HG03520 (cell line): Measurements from ENCODE around the gene OFD1.
"Not testable (repeated sequence)": the region's sequence is repeated elsewhere in the genome, so short reads cannot be mapped to it uniquely, and the experiment has no call there.

Experiments
- ATAC-seq: cut with Tn5 transposase; IDR thresholded peaks from one replicate; pipeline ENCODE4 v1.9.1; 2021; ENCODE audit warnings: mild to moderate bottlenecking, moderate library complexity; ENCODE audit not compliant: unreplicated experiment

Gene OFD1

GRCh38 chrX:13702111-13702789 is 32.3 kb upstream of the OFD1 start:
- ATAC-seq: no peak

GRCh38 chrX:13703135-13703534 is 31.4 kb upstream of the OFD1 start:
- ATAC-seq: no peak

GRCh38 chrX:13703589-13703988 is 31.0 kb upstream of the OFD1 start:
- ATAC-seq: no peak

GRCh38 chrX:13711141-13711540 is 23.4 kb upstream of the OFD1 start:
- no peak for ATAC-seq

GRCh38 chrX:13716455-13716854 is 18.1 kb upstream of the OFD1 start:
- no peak for ATAC-seq

- no peak for ATAC-seq
These were observed 17.6 kb upstream of the OFD1 start for GRCh38 chrX:13716905-13717304.

GRCh38 chrX:13717700-13718472 is 16.7 kb upstream of the OFD1 start:
- ATAC-seq: no peak

- no peak for ATAC-seq
These were observed 15.2 kb upstream of the OFD1 start for GRCh38 chrX:13719192-13719856.

GRCh38 chrX:13721371-13721770 is 13.2 kb upstream of the OFD1 start:
- ATAC-seq: no peak

- no peak for ATAC-seq
These were observed 12.6 kb upstream of the OFD1 start for GRCh38 chrX:13721819-13722519.

- not testable (repeated sequence) for ATAC-seq
These were observed 9.7 kb upstream of the OFD1 start for GRCh38 chrX:13724878-13725277.

GRCh38 chrX:13726583-13726982 is 8.0 kb upstream of the OFD1 start:
- ATAC-seq: not testable (repeated sequence)

GRCh38 chrX:13730523-13730922 is 4.0 kb upstream of the OFD1 start:
- ATAC-seq: not testable (repeated sequence)

GRCh38 chrX:13732246-13733067 is 2.1 kb upstream of the OFD1 start:
- ATAC-seq: no peak

GRCh38 chrX:13733506-13733905 is 1.0 kb upstream of the OFD1 start:
- no peak for ATAC-seq

- ATAC-seq: no peak
These were observed 7.1 kb downstream of the OFD1 start for GRCh38 chrX:13741695-13742094.

GRCh38 chrX:13742397-13743176 is 8.0 kb downstream of the OFD1 start:
- peak; percentile 86 for ATAC-seq

GRCh38 chrX:13747836-13748235 is 13.3 kb downstream of the OFD1 start:
- no peak for ATAC-seq

GRCh38 chrX:13748486-13748885 is 13.9 kb downstream of the OFD1 start:
- no peak for ATAC-seq

GRCh38 chrX:13750204-13750603 is 15.7 kb downstream of the OFD1 start:
- peak; percentile 44 for ATAC-seq
